CD4-positive, alpha-beta memory T cell (primary cell): ENCODE measurements around the gene TOX3. TPM values are rescaled to one million over a fixed set of nuclear protein-coding genes. Genes with fewer than 3 reads are reported as not detected.

Experiments used
- CTCF ChIA-PET: fragments of 350-600 bp; sonication (Branson Sonifier 250); formaldehyde crosslinking; loops from one replicate; lab custom pipeline; 2021; ENCODE audit warnings: inconsistent platforms; ENCODE audit not compliant: partially characterized antibody; lab: Charles Lee
- POLR2A ChIA-PET: fragments of 350-600 bp; sonication (Branson Sonifier 250); formaldehyde crosslinking; loops from one replicate; lab custom pipeline; 2021; ENCODE audit not compliant: partially characterized antibody; lab: Charles Lee
- DNase-seq, 5 donors: peaks; one replicate each; pipeline versions ENCODE4 v3.0.0 to v3.0.0-alpha.2; 2020 to 2022; ENCODE audit warnings: mixed read lengths in 1 of 5
- H3K27ac ChIP-seq: one replicate; pipeline ENCODE4 v1.7.0; 2013; ENCODE audit warnings: low read depth, low read length
- H3K27me3 ChIP-seq: 2 replicates; pipeline ENCODE4 v1.7.0; 2013; ENCODE audit warnings: mild to moderate bottlenecking, low read length, moderate library complexity; ENCODE audit not compliant: insufficient read depth
- H3K36me3 ChIP-seq: 2 replicates; pipeline ENCODE4 v1.7.0; 2013; ENCODE audit warnings: mild to moderate bottlenecking, low read length, moderate library complexity; ENCODE audit not compliant: insufficient read depth
- H3K4me1 ChIP-seq: 2 replicates; pipeline ENCODE4 v1.7.0; 2013; ENCODE audit warnings: mild to moderate bottlenecking, low read length, moderate library complexity; ENCODE audit not compliant: insufficient read depth
- H3K4me3 ChIP-seq, 2 donors: one replicate each; pipeline ENCODE4 v1.7.0; 2013; ENCODE audit warnings: low read length in 2 of 2, mild to moderate bottlenecking in 1 of 2
- H3K9me3 ChIP-seq, 2 donors: one replicate each; pipeline ENCODE4 v1.7.0; 2013; ENCODE audit warnings: low read length in 2 of 2, control low read depth in 1 of 2; ENCODE audit not compliant: control insufficient read depth in 1 of 2
- H3K27ac Mint-ChIP-seq, 7 donors: one replicate each; pipeline ENCODE4 v1.8.0; 2020 to 2021; ENCODE audit warnings: mixed read lengths in 7 of 7, mild to moderate bottlenecking in 6 of 7, inconsistent platforms in 3 of 7, moderate library complexity in 3 of 7
- H3K27me3 Mint-ChIP-seq, 2 donors: one replicate each; pipeline ENCODE4 v1.8.0; 2020 to 2021; ENCODE audit warnings: mixed read lengths in 2 of 2
- H3K36me3 Mint-ChIP-seq, 2 donors: one replicate each; pipeline ENCODE4 v1.8.0; 2020 to 2021; ENCODE audit warnings: mixed read lengths in 2 of 2, inconsistent platforms in 1 of 2, mild to moderate bottlenecking in 1 of 2
- H3K4me1 Mint-ChIP-seq, 4 donors: one replicate each; pipeline ENCODE4 v1.8.0; 2020 to 2021; ENCODE audit warnings: mixed read lengths in 4 of 4, mild to moderate bottlenecking in 1 of 4
- H3K4me3 Mint-ChIP-seq, 8 donors: one replicate each; pipeline ENCODE4 v1.8.0; 2020 to 2021; ENCODE audit warnings: mixed read lengths in 8 of 8, mild to moderate bottlenecking in 7 of 8, moderate library complexity in 6 of 8, inconsistent platforms in 3 of 8
- H3K9me3 Mint-ChIP-seq, 8 donors: one replicate each; pipeline ENCODE4 v1.8.0; 2020 to 2021; ENCODE audit warnings: mixed read lengths in 8 of 8, mild to moderate bottlenecking in 5 of 8, inconsistent platforms in 3 of 8, moderate library complexity in 1 of 8
- intact Hi-C: fragments of 100-400 bp; cut with micrococcal nuclease; formaldehyde crosslinking; loops from one replicate; pipeline ENCODE4 v1.15.1; 2023
- polyA plus RNA-seq, 2 donors: library from polyadenylated mRNA; unstranded; fragments of 300-500 nt; fragmentation: Illumina TruSeq; gene quantifications; one replicate each; pipeline ENCODE4 v1.2.3, GENCODE V29; 2021
- total RNA-seq, 2 experiments: library from RNA; stranded (reverse); gene quantifications; one replicate each; pipeline ENCODE4 v1.2.3, GENCODE V29; 2021

Gene TOX3
- total and polyA plus RNA-seq, 4 experiments from 2014 or later: 0.13 TPM; not detected in 3

DNA sequence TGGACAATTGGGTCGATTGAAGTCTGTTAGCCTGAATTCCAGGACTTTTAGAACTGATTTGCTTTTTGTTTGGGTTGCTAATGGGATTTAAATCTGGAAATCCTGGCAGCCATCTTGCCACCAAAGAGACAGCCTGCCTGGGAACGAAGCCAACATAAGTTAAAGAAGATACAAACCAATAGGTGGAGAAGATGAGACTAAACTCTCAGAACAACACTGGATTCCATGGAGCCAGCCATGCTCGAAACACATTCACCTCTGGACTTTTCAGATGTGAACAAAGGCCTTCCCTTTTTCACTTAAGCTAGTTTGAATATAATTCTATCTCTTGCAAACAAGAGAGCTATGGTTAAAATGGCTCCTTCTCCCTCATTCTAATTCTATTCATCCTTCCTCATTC lies 135.9 kb downstream of the TOX3 start:
- no peaks in the 10 kb centered on the region for H3K27me3 ChIP-seq
- Mint-ChIP-seq H3K27ac (no peak overlapping the region), H3K4me1 (no peaks in the 10 kb centered on the region), H3K4me3 (no peak overlapping the region), H3K36me3 (no peaks in the 10 kb centered on the region), H3K27me3 (no peaks in the 10 kb centered on the region), H3K9me3 (peaks cover 0 to 15% (median 7%) of the 10 kb centered on the region in 8 donors)
- H3K4me3 ChIP-seq: no peak overlapping the region
- H3K9me3 ChIP-seq: no peaks in the 10 kb centered on the region
- H3K27ac ChIP-seq: no peak overlapping the region
- no peak for DNase-seq
- no peaks in the 10 kb centered on the region for H3K4me1 ChIP-seq
- ChIA-PET CTCF (no interaction called here), POLR2A (no interaction called here)
- intact Hi-C loops: no loop called here
- H3K36me3 ChIP-seq: no peaks in the 10 kb centered on the region

DNA sequence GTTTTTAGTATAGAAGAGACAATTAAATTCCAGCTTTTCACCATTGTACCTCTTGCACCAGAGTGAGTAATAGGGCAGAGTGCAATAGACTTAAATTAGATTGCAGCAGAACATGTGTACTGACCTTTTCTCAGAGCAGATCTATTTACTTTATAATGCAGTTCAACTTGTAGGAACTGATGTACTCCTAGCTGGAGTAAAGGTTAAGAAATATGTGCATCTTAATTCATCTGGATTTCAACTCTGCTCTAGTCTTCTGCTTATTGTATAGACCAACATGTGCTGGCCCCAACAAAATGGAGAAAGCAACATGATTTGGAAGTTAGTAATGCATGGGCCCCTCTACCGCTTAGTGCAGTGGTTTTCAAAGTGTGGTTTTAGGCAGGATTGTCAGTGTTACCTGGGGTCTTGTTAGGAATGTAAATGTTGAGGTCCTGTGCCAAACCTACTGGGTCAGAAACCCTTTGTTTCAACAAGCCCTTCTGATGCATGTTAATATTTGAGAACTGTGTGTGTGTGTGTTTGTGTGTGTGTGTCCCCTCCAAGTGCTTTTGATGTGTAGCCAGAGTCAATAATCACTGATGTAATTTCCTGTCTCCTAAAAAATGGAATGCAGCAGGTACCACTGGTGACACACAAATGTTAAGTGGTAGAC lies 138.6 kb downstream of the TOX3 start:
- Mint-ChIP-seq H3K4me1 (no peaks in the 10 kb centered on the region), H3K9me3 (peaks cover 0 to 17% (median 3%) of the 10 kb centered on the region in 8 donors), H3K36me3 (no peaks in the 10 kb centered on the region), H3K4me3 (no peak overlapping the region), H3K27me3 (no peaks in the 10 kb centered on the region), H3K27ac (no peak overlapping the region)
- ChIA-PET CTCF (no interaction called here), POLR2A (no interaction called here)
- no peaks in the 10 kb centered on the region for H3K4me1 ChIP-seq
- no peaks in the 10 kb centered on the region for H3K9me3 ChIP-seq
- H3K27ac ChIP-seq: no peak overlapping the region
- intact Hi-C loops: no loop called here
- no peak for DNase-seq
- H3K36me3 ChIP-seq: no peaks in the 10 kb centered on the region
- no peaks in the 10 kb centered on the region for H3K27me3 ChIP-seq
- H3K4me3 ChIP-seq: no peak overlapping the region

DNA sequence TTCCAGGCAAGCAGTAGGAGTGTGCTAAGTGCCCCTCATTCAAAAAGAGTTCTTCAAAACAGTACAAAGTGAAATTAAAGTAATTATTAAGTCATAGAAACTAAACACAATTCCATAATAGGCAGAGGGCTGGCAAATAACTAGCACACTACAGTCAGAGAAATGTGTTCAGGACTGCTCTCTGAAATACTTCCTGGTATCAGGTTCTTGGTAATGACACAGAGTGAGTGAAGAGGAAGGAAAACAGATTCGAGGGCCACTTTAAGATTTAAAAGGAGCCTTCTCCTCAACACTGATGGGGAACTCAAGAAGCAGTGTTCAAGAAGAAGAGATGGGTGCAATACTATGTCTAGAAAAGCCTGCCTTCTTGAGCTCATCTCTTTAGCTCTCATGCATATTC lies 139.2 kb downstream of the TOX3 start:
- H3K4me3 ChIP-seq: no peak overlapping the region
- no peaks in the 10 kb centered on the region for H3K4me1 ChIP-seq
- no peaks in the 10 kb centered on the region for H3K9me3 ChIP-seq
- no peaks in the 10 kb centered on the region for H3K36me3 ChIP-seq
- no peak overlapping the region for H3K4me3 Mint-ChIP-seq
- H3K27me3 ChIP-seq: no peaks in the 10 kb centered on the region
- ChIA-PET POLR2A (no interaction called here), CTCF (no interaction called here)
- DNase-seq: no peak
- intact Hi-C loops: no loop called here
- no peak overlapping the region for H3K27ac Mint-ChIP-seq
- H3K36me3 Mint-ChIP-seq: no peaks in the 10 kb centered on the region
- peaks cover 0 to 14% (median 4%) of the 10 kb centered on the region in 8 donors for H3K9me3 Mint-ChIP-seq
- no peaks in the 10 kb centered on the region for H3K27me3 Mint-ChIP-seq
- H3K27ac ChIP-seq: no peak overlapping the region
- H3K4me1 Mint-ChIP-seq: no peaks in the 10 kb centered on the region

GRCh38 chr16:52405441-52405840 lies 141.5 kb downstream of the TOX3 start:
- ChIA-PET CTCF (no interaction called here), POLR2A (no interaction called here)
- no peaks in the 10 kb centered on the region for H3K4me1 ChIP-seq
- Mint-ChIP-seq H3K27me3 (no peaks in the 10 kb centered on the region), H3K36me3 (no peaks in the 10 kb centered on the region), H3K27ac (no peak overlapping the region), H3K9me3 (peaks cover 0 to 8% (median 4%) of the 10 kb centered on the region in 8 donors), H3K4me1 (no peaks in the 10 kb centered on the region), H3K4me3 (no peak overlapping the region)
- H3K9me3 ChIP-seq: no peaks in the 10 kb centered on the region
- H3K27me3 ChIP-seq: no peaks in the 10 kb centered on the region
- H3K27ac ChIP-seq: no peak overlapping the region
- intact Hi-C loops: no loop called here
- H3K4me3 ChIP-seq: no peak overlapping the region
- H3K36me3 ChIP-seq: no peaks in the 10 kb centered on the region
- no peak for DNase-seq

- intact Hi-C loops: no loop called here
- H3K4me1 Mint-ChIP-seq: no peaks in the 10 kb centered on the region
These were observed 142.4 kb downstream of the TOX3 start for GRCh38 chr16:52404546-52404945.

GRCh38 chr16:52399116-52399515 lies 147.8 kb downstream of the TOX3 start:
- Mint-ChIP-seq H3K27me3 (no peaks in the 10 kb centered on the region), H3K36me3 (no peaks in the 10 kb centered on the region)

More at GRCh38 chr16:52404546-52404945, 142.4 kb downstream of the TOX3 start:
- no peak for DNase-seq
- Histone ChIP-seq H3K4me1 (no peaks in the 10 kb centered on the region), H3K27me3 (no peaks in the 10 kb centered on the region), H3K4me3 (no peak overlapping the region), H3K27ac (no peak overlapping the region), H3K9me3 (no peaks in the 10 kb centered on the region), H3K36me3 (no peaks in the 10 kb centered on the region)
- H3K9me3 Mint-ChIP-seq: peaks cover 0 to 8% (median 4%) of the 10 kb centered on the region in 8 donors
- CTCF ChIA-PET: no interaction called here
- no peak overlapping the region for H3K27ac Mint-ChIP-seq
- H3K27me3 Mint-ChIP-seq: no peaks in the 10 kb centered on the region
- POLR2A ChIA-PET: no interaction called here
- no peaks in the 10 kb centered on the region for H3K36me3 Mint-ChIP-seq
- no peak overlapping the region for H3K4me3 Mint-ChIP-seq

DNA sequence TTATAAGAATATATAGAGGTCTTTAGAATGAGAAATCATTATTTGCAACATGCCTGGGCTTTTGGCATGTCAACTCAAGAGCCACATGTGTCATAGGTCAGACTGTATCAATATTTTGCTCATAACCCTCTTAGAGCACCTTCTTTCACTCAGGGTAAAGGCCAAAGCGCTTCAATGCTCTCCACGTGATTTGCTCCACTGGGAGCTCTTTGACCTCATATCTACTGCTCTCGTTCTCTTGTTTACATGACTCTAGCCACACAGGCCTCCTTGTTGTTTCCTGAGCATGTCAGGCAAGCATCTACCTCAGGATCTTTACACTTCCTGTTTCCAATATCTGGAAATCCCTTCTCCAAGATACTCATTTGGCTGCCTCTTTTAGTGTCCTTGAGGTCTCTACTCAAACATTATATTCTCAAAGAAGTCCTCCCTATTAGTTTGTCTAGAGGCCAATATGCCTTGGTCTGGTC lies 148.4 kb downstream of the TOX3 start:
- ChIA-PET POLR2A (no interaction called here), CTCF (no interaction called here)
- Mint-ChIP-seq H3K36me3 (no peaks in the 10 kb centered on the region), H3K9me3 (peaks cover 0 to 17% (median 7%) of the 10 kb centered on the region in 8 donors), H3K27me3 (no peaks in the 10 kb centered on the region), H3K4me1 (no peaks in the 10 kb centered on the region), H3K27ac (no peak overlapping the region), H3K4me3 (no peak overlapping the region)
- DNase-seq: no peak
- H3K4me3 ChIP-seq: no peak overlapping the region
- no peaks in the 10 kb centered on the region for H3K9me3 ChIP-seq
- H3K4me1 ChIP-seq: no peaks in the 10 kb centered on the region
- intact Hi-C loops: no loop called here
- H3K27ac ChIP-seq: no peak overlapping the region
- no peaks in the 10 kb centered on the region for H3K36me3 ChIP-seq
- H3K27me3 ChIP-seq: no peaks in the 10 kb centered on the region

More at GRCh38 chr16:52399116-52399515, 147.8 kb downstream of the TOX3 start:
- no peaks in the 10 kb centered on the region for H3K36me3 ChIP-seq
- peaks cover 3 to 17% (median 8%) of the 10 kb centered on the region in 8 donors for H3K9me3 Mint-ChIP-seq
- ChIA-PET CTCF (no interaction called here), POLR2A (no interaction called here)
- no peak overlapping the region for H3K27ac Mint-ChIP-seq
- no peak for DNase-seq
- no peaks in the 10 kb centered on the region for H3K4me1 ChIP-seq
- no peak overlapping the region for H3K4me3 ChIP-seq
- H3K27ac ChIP-seq: no peak overlapping the region
- no peak overlapping the region for H3K4me3 Mint-ChIP-seq
- intact Hi-C loops: no loop called here
- no peaks in the 10 kb centered on the region for H3K9me3 ChIP-seq
- H3K4me1 Mint-ChIP-seq: no peaks in the 10 kb centered on the region
- H3K27me3 ChIP-seq: no peaks in the 10 kb centered on the region
